GM23338 (cell line): ENCODE measurements around the gene CDK14. TPM values are rescaled to one million over a fixed set of nuclear protein-coding genes. Genes with fewer than 3 reads are reported as not detected.
A peak's percentile ranks its signal among the peaks of the same experiment; 100 is the strongest.

Source experiments
- ATAC-seq: fragments of 200-7000 bp; cut with Tn5 transposase; 3 replicates; pipeline ENCODE4 v1.9.1; 2020
- DNase-seq: peaks from one replicate; pipeline ENCODE4 v3.0.0-alpha.2; 2015; ENCODE audit warnings: low spot score
- H2AFZ ChIP-seq: fragments of 200-600 bp; sonication (generic); 2 replicates; pipeline ENCODE4 v1.8.0; 2016; ENCODE audit warnings: antibody characterized with exemption, mild to moderate bottlenecking, moderate library complexity
- H3F3A ChIP-seq: fragments of 200-600 bp; sonication (generic); replicated peaks from 2 replicates; pipeline ENCODE4 v1.8.0; 2017; ENCODE audit warnings: antibody characterized with exemption, mixed run types, low read depth
- H3K27ac ChIP-seq: fragments of 200-600 bp; sonication (generic); 2 replicates; pipeline ENCODE4 v1.6.1; 2016; ENCODE audit warnings: low read depth
- H3K27me3 ChIP-seq: fragments of 200-600 bp; sonication (generic); 2 replicates; pipeline ENCODE4 v1.8.0; 2016; ENCODE audit warnings: mild to moderate bottlenecking, mixed run types, moderate library complexity; ENCODE audit not compliant: insufficient read depth
- H3K36me3 ChIP-seq: fragments of 200-600 bp; sonication (generic); 2 replicates; pipeline ENCODE4 v1.8.0; 2016; ENCODE audit warnings: mild to moderate bottlenecking; ENCODE audit not compliant: insufficient read depth
- H3K4me1 ChIP-seq: fragments of 200-600 bp; sonication (generic); 2 replicates; pipeline ENCODE4 v1.8.0; 2016; ENCODE audit warnings: mild to moderate bottlenecking, moderate library complexity; ENCODE audit not compliant: insufficient read depth
- H3K4me2 ChIP-seq: fragments of 200-600 bp; sonication (generic); 2 replicates; pipeline ENCODE4 v1.7.1; 2017; ENCODE audit warnings: mixed run types
- H3K4me3 ChIP-seq: fragments of 200-600 bp; sonication (generic); 2 replicates; pipeline ENCODE4 v1.6.1; 2016; ENCODE audit warnings: mixed run types
- H3K79me2 ChIP-seq: fragments of 200-600 bp; sonication (generic); replicated peaks from 2 replicates; pipeline ENCODE4 v1.8.0; 2017; ENCODE audit warnings: mild to moderate bottlenecking; ENCODE audit not compliant: insufficient read depth
- H3K9me2 ChIP-seq: fragments of 200-600 bp; sonication (generic); 2 replicates; pipeline ENCODE4 v1.8.0; 2017; ENCODE audit not compliant: insufficient read depth
- H4K20me1 ChIP-seq: fragments of 200-600 bp; sonication (generic); replicated peaks from 2 replicates; pipeline ENCODE4 v1.8.0; 2017; ENCODE audit warnings: mild to moderate bottlenecking; ENCODE audit not compliant: insufficient read depth
- H3K27ac Mint-ChIP-seq: 2 replicates; pipeline ENCODE4 v1.8.0; 2020; ENCODE audit warnings: inconsistent platforms, mild to moderate bottlenecking, moderate library complexity, mixed read lengths
- H3K27me3 Mint-ChIP-seq: 3 replicates; pipeline ENCODE4 v1.8.0; 2022; ENCODE audit warnings: low read depth, mild to moderate bottlenecking, moderate library complexity, mixed read lengths, inconsistent platforms; ENCODE audit not compliant: insufficient read depth, poor library complexity
- H3K36me3 Mint-ChIP-seq: 3 replicates; pipeline ENCODE4 v1.8.0; 2021; ENCODE audit warnings: low read depth, mild to moderate bottlenecking, inconsistent platforms, moderate library complexity, mixed read lengths
- H3K4me1 Mint-ChIP-seq: 3 replicates; pipeline ENCODE4 v1.8.0; 2020; ENCODE audit warnings: mild to moderate bottlenecking, inconsistent platforms, mixed read lengths
- H3K4me3 Mint-ChIP-seq: 3 replicates; pipeline ENCODE4 v1.8.0; 2021; ENCODE audit warnings: moderate library complexity, mild to moderate bottlenecking, inconsistent platforms, mixed read lengths
- H3K9me3 Mint-ChIP-seq: 3 replicates; pipeline ENCODE4 v1.8.0; 2020; ENCODE audit warnings: moderate library complexity, mild to moderate bottlenecking, inconsistent platforms, mixed read lengths
- CREB1 ChIP-seq: fragments of 250-450 bp; sonication (Bioruptor Pico); IDR thresholded peaks from 2 replicates; pipeline ENCODE4 v1.5.0; 2020; ENCODE audit warnings: low read depth, mild to moderate bottlenecking, moderate library complexity
- ETS1 ChIP-seq: IDR thresholded peaks from 2 replicates; pipeline ENCODE4 v1.6.1; 2016; ENCODE audit warnings: antibody characterized with exemption
- EZH2 ChIP-seq: fragments of 200-600 bp; sonication (generic); IDR thresholded peaks from one replicate; pipeline ENCODE4 v1.8.0; 2017; ENCODE audit warnings: antibody characterized with exemption, mild to moderate bottlenecking, low read depth; ENCODE audit not compliant: unreplicated experiment
- EZH2phosphoT487 ChIP-seq: fragments of 200-600 bp; sonication (generic); IDR thresholded peaks from one replicate; pipeline ENCODE4 v1.8.1; 2018; ENCODE audit warnings: antibody characterized with exemption; ENCODE audit not compliant: unreplicated experiment
- JUNB ChIP-seq: IDR thresholded peaks from one replicate; pipeline ENCODE4 v1.6.1; 2016; ENCODE audit warnings: antibody characterized with exemption; ENCODE audit not compliant: unreplicated experiment
- NANOG ChIP-seq: IDR thresholded peaks from 2 replicates; pipeline ENCODE4 v1.6.1; 2016; ENCODE audit warnings: antibody characterized with exemption, borderline replicate concordance
- POLR2AphosphoS5 ChIP-seq: IDR thresholded peaks from 2 replicates; pipeline ENCODE4 v1.6.1; 2016; ENCODE audit warnings: antibody characterized with exemption, low read depth
- REST ChIP-seq: IDR thresholded peaks from one replicate; pipeline ENCODE4 v1.6.1; 2018; ENCODE audit warnings: antibody characterized with exemption; ENCODE audit not compliant: unreplicated experiment
- STAT1 ChIP-seq: IDR thresholded peaks from one replicate; pipeline ENCODE4 v1.6.1; 2016; ENCODE audit warnings: antibody characterized with exemption; ENCODE audit not compliant: unreplicated experiment
- ZNF114 ChIP-seq: fragments of 250-450 bp; sonication (Bioruptor Pico); IDR thresholded peaks from 2 replicates; pipeline ENCODE4 v1.5.0; 2020; ENCODE audit warnings: mild to moderate bottlenecking, moderate library complexity
- ZNF331 ChIP-seq: fragments of 250-450 bp; sonication (Bioruptor Pico); IDR thresholded peaks from 2 replicates; pipeline ENCODE4 v1.5.0; 2020; ENCODE audit warnings: low read depth, mild to moderate bottlenecking, moderate library complexity
- ZNF462 ChIP-seq: fragments of 250-450 bp; sonication (Bioruptor Pico); IDR thresholded peaks from 2 replicates; pipeline ENCODE4 v1.5.0; 2020; ENCODE audit warnings: mild to moderate bottlenecking, moderate library complexity
- polyA plus RNA-seq: library from polyadenylated mRNA; unstranded; fragments of >200 nt; fragmentation: Nextera tagmentation; extraction: Ambion mirVana; gene quantifications from 2 replicates; pipeline ENCODE4 v1.2.1, GENCODE V29; 2016
- total RNA-seq: library from RNA; depleted of rRNA; stranded (reverse); fragments of >200 nt; shearing (Covaris generic); gene quantifications from 2 replicates; pipeline ENCODE4 v1.2.3, GENCODE V29; 2014

CDK14 gene
- total and polyA plus RNA-seq, 2 experiments from 2014 or later, result 11.2 to 24.0 TPM

- Histone ChIP-seq H2AFZ (no peak overlapping the region), H3F3A (no peaks in the 10 kb centered on the region), H3K27me3 (no peaks in the 10 kb centered on the region), H3K4me3 (no peak overlapping the region), H3K9me2 (no peaks in the 10 kb centered on the region), H3K79me2 (peaks cover 35% of the 10 kb centered on the region), H4K20me1 (no peaks in the 10 kb centered on the region), H3K27ac (peak overlapping the region; percentile 57; the same call in 1 of the 2 replicates), H3K4me2 (0 out of 2 replicates have a peak overlapping the region, but pooled peaks have one; percentile 9), H3K36me3 (no peaks in the 10 kb centered on the region), H3K4me1 (peaks cover 17% of the 10 kb centered on the region; the same call in 1 of the 2 replicates)
- DNase-seq (peak; percentile 75), ATAC-seq (peak; percentile 87)
- Mint-ChIP-seq H3K27ac (peak overlapping the region; percentile 12; the same call in 1 of the 2 replicates), H3K4me1 (peaks cover 21% of the 10 kb centered on the region), H3K36me3 (peaks cover 48% of the 10 kb centered on the region), H3K9me3 (peaks cover 39% of the 10 kb centered on the region), H3K4me3 (no peak overlapping the region), H3K27me3 (no peaks in the 10 kb centered on the region)
- TF ChIP-seq EZH2phosphoT487 (no peak), POLR2AphosphoS5 (no peak), NANOG (no peak), ZNF462 (CRISPR knock-in tag) (peak; percentile 28; the same call in 1 of the 2 replicates)
Measured at GRCh38 chr7:90642978-90643377, 46.9 kb downstream of the CDK14 start.

DNA sequence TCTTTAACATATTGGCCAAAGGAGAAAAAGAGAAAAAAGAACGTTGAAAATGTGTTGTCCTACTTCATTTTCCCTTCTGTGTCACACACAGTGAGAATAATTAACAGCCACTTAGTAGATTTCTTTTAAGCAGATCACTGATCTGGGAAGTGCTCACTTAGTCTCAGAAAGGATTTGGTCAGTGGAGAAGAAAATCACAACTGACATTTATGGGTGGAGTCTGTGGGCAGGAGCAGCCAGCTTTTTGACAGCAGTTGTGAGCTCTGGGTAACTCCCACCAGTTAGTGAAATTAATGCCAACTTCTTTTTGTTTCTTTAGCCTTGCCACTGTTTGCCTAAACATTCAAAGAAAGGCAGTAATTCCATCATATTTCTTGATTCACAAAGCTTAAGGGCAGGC, 49.7 kb downstream of the CDK14 start:
- Mint-ChIP-seq H3K27me3 (no peaks in the 10 kb centered on the region), H3K4me1 (peaks cover 19% of the 10 kb centered on the region), H3K27ac (no peak overlapping the region), H3K9me3 (peaks cover 24% of the 10 kb centered on the region), H3K36me3 (peaks cover 36% of the 10 kb centered on the region), H3K4me3 (no peak overlapping the region)
- Histone ChIP-seq H3K36me3 (0 out of 2 replicates have a peak, but pooled peaks cover 4% of the 10 kb centered on the region), H3K79me2 (peaks cover 51% of the 10 kb centered on the region), H3K4me1 (peaks cover 12% of the 10 kb centered on the region; the same call in 1 of the 2 replicates), H3K4me2 (no peak overlapping the region), H4K20me1 (no peaks in the 10 kb centered on the region), H2AFZ (no peak overlapping the region), H3K9me2 (no peaks in the 10 kb centered on the region), H3K27me3 (no peaks in the 10 kb centered on the region), H3K4me3 (no peak overlapping the region), H3F3A (no peaks in the 10 kb centered on the region), H3K27ac (no peak overlapping the region)
- ATAC-seq, result no peak
- DNase-seq, result no peak
- TF ChIP-seq EZH2phosphoT487 (no peak), STAT1 (no peak), ETS1 (no peak), ZNF331 (CRISPR knock-in tag) (no peak), NANOG (no peak), JUNB (no peak), ZNF114 (CRISPR knock-in tag) (no peak), REST (no peak), CREB1 (CRISPR knock-in tag) (no peak), EZH2 (no peak)
